GM06990 (cell line): ENCODE data around the gene PLS3.

Experiments
- DNase-seq: peaks from one replicate; pipeline ENCODE4 v3.0.0-alpha.2; 2011; ENCODE audit not compliant: insufficient read length; ENCODE audit errors: extremely low read depth
- H3K27me3 ChIP-seq: replicated peaks from 2 replicates; pipeline ENCODE4 v1.6.0; 2011; ENCODE audit warnings: low read length; ENCODE audit not compliant: control insufficient read depth, insufficient read depth
- H3K36me3 ChIP-seq: 2 replicates; pipeline ENCODE4 v1.5.1; 2011; ENCODE audit warnings: low read length; ENCODE audit not compliant: control insufficient read depth, insufficient read depth
- H3K4me3 ChIP-seq: replicated peaks from 2 replicates; pipeline ENCODE4 v1.5.1; 2011; ENCODE audit warnings: low read depth, mild to moderate bottlenecking, control low read depth, low read length
- CTCF ChIP-seq: IDR thresholded peaks from 2 replicates; pipeline ENCODE4 v1.5.1; 2011; ENCODE audit warnings: low read length, control low read depth, mild to moderate bottlenecking, inconsistent platforms; ENCODE audit not compliant: insufficient read depth, poor library complexity, severe bottlenecking

Gene PLS3

GRCh38 chrX:115687595-115687994 lies 126.6 kb downstream of the PLS3 start:
- no peaks in the 10 kb centered on the region; the same call in 1 of the 2 replicates for H3K27me3 ChIP-seq
- no peaks in the 10 kb centered on the region for H3K36me3 ChIP-seq
- H3K4me3 ChIP-seq: no peak overlapping the region
- TF ChIP-seq CTCF: no peak
- DNase-seq: no peak

GRCh38 chrX:115689931-115690330 lies 129.0 kb downstream of the PLS3 start:
- no peak for DNase-seq
- Histone ChIP-seq H3K4me3 (no peak overlapping the region), H3K36me3 (no peaks in the 10 kb centered on the region), H3K27me3 (no peaks in the 10 kb centered on the region; the same call in 1 of the 2 replicates)
- TF ChIP-seq CTCF: no peak

- no peak overlapping the region for H3K4me3 ChIP-seq
- no peak for DNase-seq
- TF ChIP-seq CTCF: peak; percentile 85
- no peaks in the 10 kb centered on the region for H3K36me3 ChIP-seq
- no peaks in the 10 kb centered on the region; the same call in 1 of the 2 replicates for H3K27me3 ChIP-seq
Observed at GRCh38 chrX:115690511-115691216, 129.7 kb downstream of the PLS3 start.

GRCh38 chrX:115693476-115693875 lies 132.5 kb downstream of the PLS3 start:
- Histone ChIP-seq H3K36me3 (no peaks in the 10 kb centered on the region), H3K4me3 (no peak overlapping the region), H3K27me3 (no peaks in the 10 kb centered on the region)
- no peak for DNase-seq
- no peak for TF ChIP-seq CTCF

- Histone ChIP-seq H3K36me3 (no peaks in the 10 kb centered on the region), H3K4me3 (no peak overlapping the region), H3K27me3 (no peaks in the 10 kb centered on the region)
- no peak for DNase-seq
- TF ChIP-seq CTCF: no peak
Observed at GRCh38 chrX:115694028-115694427, 133.1 kb downstream of the PLS3 start.

GRCh38 chrX:115696039-115696438 lies 135.1 kb downstream of the PLS3 start:
- no peak overlapping the region for H3K4me3 ChIP-seq
- no peaks in the 10 kb centered on the region for H3K27me3 ChIP-seq
- TF ChIP-seq CTCF: no peak
- DNase-seq: no peak
- H3K36me3 ChIP-seq: no peaks in the 10 kb centered on the region
